PFSK-1 (cell line): Measurements from ENCODE around the gene IFNW1. TPM values are rescaled to one million over a fixed set of nuclear protein-coding genes. Genes with fewer than 3 reads are reported as not detected.
"Not testable (repeated sequence)": the region's sequence is repeated elsewhere in the genome, so short reads cannot be mapped to it uniquely, and the experiment has no call there.

ENCODE experiments used
- FOXP2 ChIP-seq: optimal IDR thresholded peaks from 2 replicates; pipeline ENCODE3; 2011; ENCODE audit warnings: borderline replicate concordance, control low read depth, inconsistent platforms; ENCODE audit not compliant: insufficient read depth; ENCODE audit errors: extremely low read length, extremely low read depth
- POLR2AphosphoS5 ChIP-seq: IDR thresholded peaks from 2 replicates; pipeline ENCODE4 v1.6.1; 2012; ENCODE audit warnings: low read depth, mild to moderate bottlenecking, control low read depth, low read length, moderate library complexity
- REST ChIP-seq, 2 experiments: IDR thresholded peaks; 2 replicates each; pipeline versions ENCODE4 v1.6.1 to v1.8.0; 2011 to 2012; ENCODE audit warnings: low read depth in 2 of 2, low read length in 2 of 2, control low read depth in 1 of 2, inconsistent platforms in 1 of 2, mild to moderate bottlenecking in 1 of 2, moderate library complexity in 1 of 2; ENCODE audit not compliant: insufficient read depth in 1 of 2
- SIN3A ChIP-seq: IDR thresholded peaks from 2 replicates; pipeline ENCODE4 v1.6.1; 2012; ENCODE audit warnings: mild to moderate bottlenecking, low read length, moderate library complexity, borderline replicate concordance; ENCODE audit not compliant: insufficient read depth
- TAF1 ChIP-seq: IDR thresholded peaks from 2 replicates; pipeline ENCODE4 v1.6.1; 2012; ENCODE audit warnings: low read length, control low read depth, borderline replicate concordance; ENCODE audit not compliant: insufficient read depth
- polyA plus RNA-seq: library from polyadenylated mRNA; unstranded; fragments of >200 nt; gene quantifications from one replicate; pipeline ENCODE4 v1.2.1, GENCODE V29; 2012; ENCODE audit warnings: low read depth, missing spikeins; ENCODE audit not compliant: insufficient read length

Gene IFNW1
- polyA plus RNA-seq: not detected

- TF ChIP-seq REST (IDR thresholded peaks at IDR 0.05; ENCODE audit: insufficient read depth in 1 of 2, low read depth in 2 of 2, low read length in 2 of 2) (no peak), FOXP2 (no peak), POLR2AphosphoS5 (no peak), SIN3A (no peak), TAF1 (no peak)
These were observed at the start of gene IFNW1 for GRCh38 chr9:21141427-21141882. Gene IFNW1 (minus strand): TSS chr9:21141832. CDS start chr9:21141570, 262 bp downstream.

- TF ChIP-seq FOXP2, POLR2AphosphoS5, SIN3A: not testable (repeated sequence)
These were observed 45.9 kb upstream of the IFNW1 start, which contains the start of gene IFNA4 for GRCh38 chr9:21187487-21187886. Gene IFNA4 (minus strand): TSS chr9:21187587. CDS start chr9:21187531, 56 bp downstream.

- TF ChIP-seq POLR2AphosphoS5 (no peak), FOXP2 (no peak), SIN3A (no peak), TAF1 (no peak), REST (IDR thresholded peaks at IDR 0.05; ENCODE audit: insufficient read depth in 1 of 2, low read depth in 2 of 2, low read length in 2 of 2) (no peak)
These were observed 33.0 kb upstream of the IFNW1 start for GRCh38 chr9:21174671-21175070.

- TF ChIP-seq REST (IDR thresholded peaks at IDR 0.05; ENCODE audit: insufficient read depth in 1 of 2, low read depth in 2 of 2, low read length in 2 of 2): no peak
- TF ChIP-seq SIN3A: no peak
- no peak for TF ChIP-seq TAF1
- no peak for TF ChIP-seq FOXP2
- no peak for TF ChIP-seq POLR2AphosphoS5
These were observed 30.5 kb upstream of the IFNW1 start for GRCh38 chr9:21172156-21172555.

- no peak for TF ChIP-seq POLR2AphosphoS5
- TF ChIP-seq TAF1: no peak
- TF ChIP-seq FOXP2: no peak
- no peak for TF ChIP-seq SIN3A
- no peak for TF ChIP-seq REST (IDR thresholded peaks at IDR 0.05; ENCODE audit: insufficient read depth in 1 of 2, low read depth in 2 of 2, low read length in 2 of 2)
These were observed 29.7 kb upstream of the IFNW1 start for GRCh38 chr9:21171351-21171750.
